HepG2 (cell line): ENCODE data around the gene MTHFR. TPM values are rescaled to one million over a fixed set of nuclear protein-coding genes. Genes with fewer than 3 reads are reported as not detected.

Source experiments
- ATF4 ChIP-seq, 2 experiments: fragments of 450-650 bp in 1 of 2; sonication (generic) in 1 of 2; formaldehyde crosslinking; IDR thresholded peaks; 2 replicates each; pipeline versions ENCODE4 v1.5.0 to v1.8.0; 2020 to 2022; ENCODE audit warnings: mild to moderate bottlenecking in 1 of 2, missing genetic modification reagents in 1 of 2
- DR1 ChIP-seq: sonication (generic); formaldehyde crosslinking; IDR thresholded peaks from 2 replicates; pipeline ENCODE4 v1.8.0; 2021; ENCODE audit warnings: mild to moderate bottlenecking, missing genetic modification reagents, inconsistent platforms
- EED ChIP-seq: sonication (generic); formaldehyde crosslinking; IDR thresholded peaks from 2 replicates; pipeline ENCODE4 v1.5.0; 2020; ENCODE audit warnings: mild to moderate bottlenecking, missing genetic modification reagents
- GLI4 ChIP-seq: sonication (generic); formaldehyde crosslinking; IDR thresholded peaks from 2 replicates; pipeline ENCODE4 v1.5.1; 2020; ENCODE audit warnings: missing genetic modification reagents, mild to moderate bottlenecking, moderate library complexity, borderline replicate concordance
- GZF1 ChIP-seq: sonication (generic); formaldehyde crosslinking; IDR thresholded peaks from 2 replicates; pipeline ENCODE4 v1.5.1; 2020; ENCODE audit warnings: mild to moderate bottlenecking, missing genetic modification reagents
- LCORL ChIP-seq, 2 experiments: fragments of 450-650 bp in 1 of 2; sonication (generic) in 1 of 2; formaldehyde crosslinking in 1 of 2; IDR thresholded peaks; 2 replicates each; pipeline versions ENCODE4 v1.5.0 to v1.6.1; 2017 to 2020; ENCODE audit warnings: antibody characterized with exemption in 1 of 2, missing genetic modification reagents in 1 of 2
- MAF1 ChIP-seq: sonication (generic); formaldehyde crosslinking; IDR thresholded peaks from 2 replicates; pipeline ENCODE4 v1.5.0; 2020; ENCODE audit warnings: missing genetic modification reagents, borderline replicate concordance
- MAZ ChIP-seq, 2 experiments: sonication (generic) in 1 of 2; formaldehyde crosslinking in 1 of 2; IDR thresholded peaks; 2 replicates each; pipeline versions ENCODE4 v1.5.0 to v1.6.1; 2012 to 2020; ENCODE audit warnings: low read depth in 2 of 2, mild to moderate bottlenecking in 2 of 2, borderline replicate concordance in 1 of 2, improper control_type of control experiment in 1 of 2, low read length in 1 of 2, missing genetic modification reagents in 1 of 2, moderate library complexity in 1 of 2
- NCOR1 ChIP-seq: fragments of 200-600 bp; sonication (generic); IDR thresholded peaks from 2 replicates; pipeline ENCODE4 v1.7.0; 2017; ENCODE audit warnings: antibody characterized with exemption, low read length, borderline replicate concordance
- NFYC ChIP-seq: IDR thresholded peaks from 2 replicates; pipeline ENCODE4 v1.6.1; 2016; ENCODE audit warnings: missing genetic modification reagents, missing compliant biosample characterization
- PHF21A ChIP-seq: sonication (generic); formaldehyde crosslinking; IDR thresholded peaks from 2 replicates; pipeline ENCODE4 v1.5.0; 2020; ENCODE audit warnings: mild to moderate bottlenecking, missing genetic modification reagents
- PRMT3 ChIP-seq: sonication (generic); formaldehyde crosslinking; IDR thresholded peaks from 2 replicates; pipeline ENCODE4 v1.8.1; 2022; ENCODE audit warnings: low read depth, mild to moderate bottlenecking, moderate library complexity, missing genetic modification reagents, borderline replicate concordance
- RERE ChIP-seq: IDR thresholded peaks from 2 replicates; pipeline ENCODE4 v1.6.1; 2016; ENCODE audit warnings: low read depth, missing genetic modification reagents, missing compliant biosample characterization
- YEATS2 ChIP-seq: sonication (generic); formaldehyde crosslinking; IDR thresholded peaks from 2 replicates; pipeline ENCODE4 v1.4.0; 2020; ENCODE audit warnings: missing genetic modification reagents, borderline replicate concordance
- ZBTB38 ChIP-seq: sonication (generic); formaldehyde crosslinking; IDR thresholded peaks from 2 replicates; pipeline ENCODE4 v1.5.1; 2020; ENCODE audit warnings: mild to moderate bottlenecking, missing genetic modification reagents
- ZC3H13 ChIP-seq: sonication (generic); formaldehyde crosslinking; IDR thresholded peaks from 2 replicates; pipeline ENCODE4 v1.8.1; 2023; ENCODE audit warnings: mild to moderate bottlenecking, missing genetic modification reagents, moderate library complexity
- ZFP36 ChIP-seq: fragments of 150-350 bp; IDR thresholded peaks from 2 replicates; pipeline ENCODE4 v1.6.1; 2018; ENCODE audit warnings: borderline replicate concordance, low read length, low read depth; ENCODE audit not compliant: partially characterized antibody
- ZNF251 ChIP-seq: sonication (generic); formaldehyde crosslinking; IDR thresholded peaks from 2 replicates; pipeline ENCODE4 v1.9.0; 2021; ENCODE audit warnings: mild to moderate bottlenecking, missing genetic modification reagents
- ZNF460 ChIP-seq: sonication (generic); formaldehyde crosslinking; IDR thresholded peaks from 2 replicates; pipeline ENCODE4 v1.5.1; 2020; ENCODE audit warnings: missing genetic modification reagents, mild to moderate bottlenecking, borderline replicate concordance
- ZNF484 ChIP-seq: sonication (generic); formaldehyde crosslinking; IDR thresholded peaks from 2 replicates; pipeline ENCODE4 v1.5.1; 2020; ENCODE audit warnings: mild to moderate bottlenecking, low read depth, missing genetic modification reagents, borderline replicate concordance
- ZNF547 ChIP-seq: sonication (generic); formaldehyde crosslinking; IDR thresholded peaks from 2 replicates; pipeline ENCODE4 v1.5.1; 2020; ENCODE audit warnings: mild to moderate bottlenecking, missing genetic modification reagents
- ZNF670 ChIP-seq: sonication (generic); formaldehyde crosslinking; IDR thresholded peaks from 2 replicates; pipeline ENCODE4 v1.8.0; 2022; ENCODE audit warnings: mild to moderate bottlenecking, missing genetic modification reagents, borderline replicate concordance
- polyA plus RNA-seq, 8 experiments: library from polyadenylated mRNA; depleted of rRNA in 3 of 8; stranded (reverse) in 7 of 8; unstranded in 1 of 8; fragments of >200 nt; fragmentation: Illumina TruSeq in 4 of 8; extraction: Trizol in 4 of 8; gene quantifications; 2 replicates each; pipeline versions ENCODE4 v1.2.1 to v1.2.3, GENCODE V29; 2011 to 2016; ENCODE audit warnings: low read depth in 4 of 8, missing spikeins in 1 of 8, mixed read lengths in 1 of 8; ENCODE audit not compliant: insufficient read depth in 1 of 8
- total RNA-seq, 5 experiments: library from RNA; depleted of rRNA; stranded (reverse); fragments of >200 nt; fragmentation: Illumina TruSeq; extraction: Trizol; gene quantifications; 2 replicates each; pipeline ENCODE4 v1.2.3, GENCODE V29; 2016; ENCODE audit warnings: low read depth in 1 of 5

MTHFR gene
- total and polyA plus RNA-seq, 2 of the 13 experiments (the other 11 are each of a cell fraction or from before 2014, with no cell fraction given) = 3.8 to 8.2 TPM

GRCh38 chr1:11777658-11778322, 28.0 kb downstream of the MTHFR start (continued):
- no peak for TF ChIP-seq RERE (CRISPR knock-in tag)
- no peak for TF ChIP-seq ZNF251
- peak; percentile 86; the same call in 1 of the 2 replicates for TF ChIP-seq NCOR1
- no peak for TF ChIP-seq ZNF547 (CRISPR knock-in tag)
- no peak for TF ChIP-seq GZF1 (CRISPR knock-in tag)
- no peak for TF ChIP-seq DR1 (CRISPR knock-in tag)
- TF ChIP-seq PRMT3 (CRISPR knock-in tag) = no peak
- no peak for TF ChIP-seq ZNF484 (CRISPR knock-in tag)
- TF ChIP-seq ZC3H13 (CRISPR knock-in tag) = no peak
- TF ChIP-seq ZFP36 = no peak
- peak; percentile 66; the same call in 1 of the 2 replicates for TF ChIP-seq ZNF460 (CRISPR knock-in tag)
- no peak for TF ChIP-seq MAF1
- TF ChIP-seq GLI4 (CRISPR knock-in tag) = no peak
- TF ChIP-seq ATF4 (CRISPR knock-in tag; IDR thresholded peaks at IDR 0.05) = no peak
- no peak for TF ChIP-seq NFYC (CRISPR knock-in tag)
- no peak for TF ChIP-seq LCORL (IDR thresholded peaks at IDR 0.05)
- TF ChIP-seq LCORL (CRISPR knock-in tag; IDR thresholded peaks at IDR 0.05) = peak; percentile 89
- TF ChIP-seq YEATS2 (CRISPR knock-in tag) = no peak
- TF ChIP-seq PHF21A = peak; percentile 57
- 0 out of 2 replicates have a peak, but pooled peaks have one; percentile 15 for TF ChIP-seq MAZ (IDR thresholded peaks at IDR 0.05; ENCODE audit: borderline replicate concordance, low read depth, low read length)
- no peak for TF ChIP-seq MAZ (CRISPR knock-in tag; IDR thresholded peaks at IDR 0.05; ENCODE audit: low read depth)
- no peak for TF ChIP-seq EED (CRISPR knock-in tag)
- no peak for TF ChIP-seq ZNF670
- TF ChIP-seq ZBTB38 (CRISPR knock-in tag) = no peak
